T47D (cell line): ENCODE measurements around the gene SEPSECS.

ENCODE experiments used
- DNase-seq, 2 experiments: peaks; one replicate each; pipeline versions ENCODE4 v3.0.0 to v3.0.0-alpha.2; 2011 to 2012; ENCODE audit warnings: low read depth in 1 of 2, low spot score in 1 of 2
- JUND ChIP-seq: IDR thresholded peaks from 2 replicates; pipeline ENCODE4 v1.6.1; 2012; ENCODE audit warnings: low read depth
- in situ Hi-C: cut with HindIII; loops from 2 replicates; pipeline ENCODE4 v1.10.0; 2016; ENCODE audit warnings: low sequenced_read_pairs, low pct_unique_long_range_greater_than_20kb

Gene SEPSECS

GRCh38 chr4:25171201-25171865 lies 11.1 kb upstream of the SEPSECS start:
- no peak for DNase-seq
- in situ Hi-C loops = no loop called here
- no peak for TF ChIP-seq JUND

DNA sequence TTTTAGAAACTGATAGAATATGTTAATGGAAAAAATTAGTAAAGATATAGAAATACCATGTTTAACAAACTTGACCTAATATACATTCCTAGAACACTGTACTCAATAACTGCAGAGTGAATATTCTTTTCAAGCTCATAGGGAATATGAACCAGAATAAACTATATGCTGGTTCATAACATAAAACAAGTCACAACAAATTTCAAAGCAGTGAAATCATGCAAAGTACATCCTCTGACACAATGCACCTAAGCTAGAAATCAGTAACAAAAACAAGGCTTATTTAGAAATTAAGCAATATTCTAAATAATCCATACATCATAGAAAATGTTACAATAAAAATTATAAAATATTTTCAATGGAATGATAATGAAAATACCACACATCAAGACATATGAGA lies 9.2 kb upstream of the SEPSECS start:
- DNase-seq = no peak
- TF ChIP-seq JUND = no peak
- in situ Hi-C loops = no loop called here

GRCh38 chr4:25165916-25166315 lies 5.7 kb upstream of the SEPSECS start:
- no peak for DNase-seq
- in situ Hi-C loops = no loop called here
- no peak for TF ChIP-seq JUND

DNA sequence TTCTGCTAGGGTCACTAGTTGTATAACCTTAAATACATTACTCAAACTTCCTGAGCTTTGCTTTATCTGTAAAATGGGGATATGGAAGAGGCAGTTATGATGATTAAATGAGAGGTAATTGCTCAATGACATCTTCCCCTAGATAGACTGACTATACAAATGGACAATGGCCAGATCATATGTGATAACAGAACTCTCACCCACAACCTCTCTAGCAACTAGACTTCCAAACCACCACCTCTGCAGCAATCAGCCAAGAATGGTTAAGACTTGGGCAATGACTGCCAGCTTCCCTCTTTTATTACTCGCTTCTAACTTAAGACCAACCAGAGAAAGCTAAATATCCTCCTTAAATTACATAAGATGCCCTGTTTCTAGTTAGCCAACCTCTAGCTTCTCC lies 2.9 kb upstream of the SEPSECS start:
- in situ Hi-C loops = no loop called here
- no peak for DNase-seq
- no peak for TF ChIP-seq JUND

DNA sequence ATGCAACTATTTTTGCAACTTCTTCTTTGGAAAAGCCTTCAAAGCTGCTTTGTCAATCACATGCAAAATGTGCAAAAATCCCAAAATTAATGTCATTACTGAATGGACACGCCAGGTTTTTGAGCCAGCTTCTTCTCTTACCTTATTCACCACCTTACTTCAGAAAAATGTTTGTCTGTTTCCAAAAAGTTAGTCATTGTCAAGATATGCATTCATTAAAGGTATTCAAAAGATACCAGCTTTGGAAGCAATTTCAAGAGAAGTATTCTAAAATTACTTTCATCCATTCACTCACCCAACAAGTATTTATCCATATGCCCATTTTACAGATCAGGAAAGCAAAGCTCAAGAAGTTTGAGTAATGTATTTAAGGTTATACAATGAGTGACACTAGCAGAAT lies 2.3 kb upstream of the SEPSECS start:
- in situ Hi-C loops = no loop called here
- no peak for TF ChIP-seq JUND
- no peak for DNase-seq

DNA sequence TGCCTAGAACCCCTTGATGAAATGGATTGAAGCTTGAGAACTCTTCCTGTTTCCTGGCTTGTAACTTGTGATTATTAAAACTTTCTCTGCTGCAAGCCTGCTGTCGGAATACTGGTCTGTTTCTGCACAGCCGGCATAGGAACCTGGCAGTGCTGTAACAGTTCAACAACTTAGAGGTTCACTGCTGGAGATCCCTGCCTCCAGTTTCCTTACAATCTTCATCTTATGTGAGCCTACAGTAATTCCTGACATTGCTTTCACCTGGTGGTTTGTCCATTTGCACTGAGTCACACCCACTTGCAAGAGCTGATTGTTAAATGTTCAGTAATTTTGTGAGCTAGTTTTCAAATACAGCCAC lies 1.3 kb upstream of the SEPSECS start:
- in situ Hi-C loops = no loop called here
- DNase-seq = peak in 1 of 2 experiments; percentile 5
- TF ChIP-seq JUND = no peak; the same call in 1 of the 2 replicates

- in situ Hi-C loops = no loop called here
- DNase-seq = peak in 1 of 2 experiments; percentile 30
- peak; percentile 60; the same call in 1 of the 2 replicates for TF ChIP-seq JUND
Measured at GRCh38 chr4:25160714-25161592, 704 bp upstream of the SEPSECS start.

DNA sequence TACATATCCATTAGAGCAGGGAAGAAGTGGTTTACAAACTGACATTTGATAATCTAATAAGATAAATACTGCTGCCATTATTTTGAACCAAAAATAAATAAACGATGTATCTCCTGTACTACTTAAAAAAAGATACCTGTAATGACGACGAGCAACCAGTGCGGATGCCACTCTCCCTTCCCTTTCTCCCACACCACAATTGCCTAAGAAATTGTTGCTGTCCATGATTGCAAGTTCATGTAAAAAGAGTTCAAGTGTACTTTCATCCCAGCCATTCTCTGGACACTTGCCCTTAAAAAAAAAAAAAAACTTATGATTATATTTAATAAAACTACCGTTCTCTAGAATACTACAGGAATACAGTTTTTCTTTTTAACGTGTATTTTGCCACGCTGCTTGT lies 1.4 kb downstream of the SEPSECS start:
- no peak for DNase-seq
- TF ChIP-seq JUND = no peak
- in situ Hi-C loops = no loop called here

DNA sequence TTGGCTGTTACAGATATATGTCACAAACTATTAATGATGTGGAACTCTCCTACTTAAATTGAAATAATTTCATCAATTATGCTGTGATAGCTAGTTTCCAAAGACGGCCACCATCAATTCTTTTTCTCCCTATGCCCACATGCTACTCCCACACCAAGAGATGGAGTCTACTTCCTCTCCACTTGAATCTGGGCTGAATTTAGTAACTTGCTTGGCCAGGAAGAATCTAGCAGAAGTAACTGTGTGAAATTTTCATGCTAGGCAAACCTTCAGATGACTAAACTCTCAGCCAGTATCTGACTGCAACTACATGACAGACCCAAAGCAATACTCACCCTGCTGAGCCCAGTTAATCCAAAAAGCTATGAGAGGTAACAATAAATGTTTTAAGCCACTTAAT lies 3.2 kb downstream of the SEPSECS start:
- in situ Hi-C loops = no loop called here
- TF ChIP-seq JUND = no peak
- no peak for DNase-seq

GRCh38 chr4:25155947-25156346 lies 4.3 kb downstream of the SEPSECS start:
- DNase-seq = no peak
- in situ Hi-C loops = no loop called here

GRCh38 chr4:25154594-25155265 lies 5.5 kb downstream of the SEPSECS start:
- no peak for DNase-seq
- in situ Hi-C loops = no loop called here
- no peak for TF ChIP-seq JUND

More at GRCh38 chr4:25155947-25156346, 4.3 kb downstream of the SEPSECS start:
- no peak for TF ChIP-seq JUND

DNA sequence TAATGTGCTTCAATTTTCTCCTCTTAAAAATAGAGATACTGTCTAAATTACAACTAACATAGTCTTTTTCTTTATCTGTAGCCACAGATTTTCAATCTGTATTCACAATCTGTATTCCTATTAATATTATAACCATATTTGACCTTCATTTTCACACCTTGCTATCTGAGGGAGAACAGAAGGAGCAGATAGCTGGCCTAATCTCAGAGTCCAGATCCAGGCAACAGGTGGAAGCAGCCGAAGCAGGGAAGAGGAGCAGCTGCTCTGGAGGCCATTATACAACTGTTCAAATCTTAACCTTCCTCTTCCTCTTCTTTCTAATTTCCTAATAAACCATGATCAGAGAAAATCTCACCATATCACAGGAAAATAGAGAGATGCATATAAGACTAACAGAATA lies 14.2 kb downstream of the SEPSECS start:
- TF ChIP-seq JUND = no peak
- no peak for DNase-seq
- in situ Hi-C loops = no loop called here

- no peak for TF ChIP-seq JUND
- DNase-seq = peak; percentile 12 to 25
- in situ Hi-C loops = no loop called here
Measured at GRCh38 chr4:25144870-25145481, 15.3 kb downstream of the SEPSECS start.
